HepG2 (cell line): ENCODE data around the gene TLN1. TPM values are rescaled to one million over a fixed set of nuclear protein-coding genes. Genes with fewer than 3 reads are reported as not detected.

Experiments
- ATAC-seq: fragments of 200-7000 bp; cut with Tn5 transposase; 3 replicates; pipeline ENCODE4 v1.9.1; 2020; ENCODE audit warnings: mild to moderate bottlenecking, moderate library complexity
- BruUV-seq: library from RNA; stranded (reverse); fragments of 400-500 nt; replicated peaks from 2 replicates; lab custom pipeline; 2021; lab: Mats Ljungman, UMichigan
- CTCF ChIA-PET: fragments of 300-600 bp; formaldehyde crosslinking; extraction: SDS; loops from one replicate; lab custom pipeline; 2021; ENCODE audit warnings: low total read pairs, inconsistent platforms, low intra/inter-chr PET ratio; lab: Yijun Ruan, JAX
- POLR2A ChIA-PET: fragments of 350-600 bp; sonication (Branson Sonifier 250); formaldehyde crosslinking; loops from one replicate; lab custom pipeline; 2020; ENCODE audit warnings: antibody characterized with exemption, inconsistent platforms; lab: Yijun Ruan, JAX
- DNase-seq: peaks from one replicate; pipeline ENCODE4 v3.0.0-alpha.2; 2015; ENCODE audit warnings: low spot score
- FAIRE-seq: peaks from 3 replicates; lab custom pipeline; 2011; peaks lifted over from hg19 to GRCh38; lab: Jason Lieb, UNC
- H2AFZ ChIP-seq: one replicate; pipeline ENCODE4 v1.6.1; 2011; ENCODE audit warnings: low read length, inconsistent platforms
- H3K27ac ChIP-seq: fragments of 300-600 bp; 3 replicates; pipeline ENCODE4 v1.8.0; 2011; ENCODE audit warnings: mixed run types, mild to moderate bottlenecking, mixed read lengths, low read length, inconsistent platforms; ENCODE audit not compliant: insufficient read depth; ENCODE audit errors: extremely low read length
- H3K27me3 ChIP-seq, 2 experiments: fragments of 200-600 bp in 1 of 2; 2 replicates in 1 of 2; 3 replicates in 1 of 2; pipeline versions ENCODE4 v1.6.0 to v1.8.0; 2011; ENCODE audit warnings: low read length in 2 of 2, mild to moderate bottlenecking in 2 of 2, moderate library complexity in 2 of 2, inconsistent platforms in 1 of 2; ENCODE audit not compliant: insufficient read depth in 2 of 2, control insufficient read depth in 1 of 2
- H3K36me3 ChIP-seq, 2 experiments: fragments of 200-600 bp in 1 of 2; replicated peaks in 1 of 2; 2 replicates in 1 of 2; 3 replicates in 1 of 2; pipeline versions ENCODE4 v1.5.1 to v1.8.0; 2011; ENCODE audit warnings: low read length in 2 of 2, inconsistent platforms in 1 of 2; ENCODE audit not compliant: insufficient read depth in 2 of 2, control insufficient read depth in 1 of 2
- H3K4me1 ChIP-seq: 2 replicates; pipeline ENCODE4 v1.5.1; 2012; ENCODE audit warnings: low read length, inconsistent platforms; ENCODE audit not compliant: insufficient read depth
- H3K4me2 ChIP-seq: 2 replicates; pipeline ENCODE4 v1.6.0; 2011; ENCODE audit warnings: low read depth, low read length, inconsistent platforms
- H3K4me3 ChIP-seq, 3 experiments: fragments of 200-600 bp in 1 of 3; sonication (generic), shearing (Covaris generic) in 1 of 3; replicated peaks in 1 of 3; 2 replicates each; pipeline ENCODE4 v1.5.1; 2011 to 2016; ENCODE audit warnings: low read length in 3 of 3, inconsistent platforms in 2 of 3, low read depth in 2 of 3, mild to moderate bottlenecking in 2 of 3, control low read depth in 1 of 3, mixed read lengths in 1 of 3; ENCODE audit not compliant: insufficient read depth in 1 of 3
- H3K79me2 ChIP-seq: one replicate; pipeline ENCODE4 v1.6.1; 2011; ENCODE audit warnings: low read length, inconsistent platforms; ENCODE audit not compliant: insufficient read depth
- H3K9ac ChIP-seq: 2 replicates; pipeline ENCODE4 v1.6.0; 2011; ENCODE audit warnings: mild to moderate bottlenecking, low read depth, low read length, inconsistent platforms; ENCODE audit not compliant: insufficient read depth
- H3K9me3 ChIP-seq: 2 replicates; pipeline ENCODE4 v1.5.1; 2012; ENCODE audit warnings: mild to moderate bottlenecking, low read length
- H4K20me1 ChIP-seq: 2 replicates; pipeline ENCODE4 v1.6.0; 2011; ENCODE audit warnings: inconsistent platforms, mild to moderate bottlenecking, low read length, moderate library complexity; ENCODE audit not compliant: insufficient read depth
- FIP1L1 ChIP-seq: fragments of 200-400 bp; formaldehyde crosslinking; IDR thresholded peaks from 2 replicates; pipeline ENCODE4 v1.6.1; 2018; ENCODE audit warnings: low read depth, mild to moderate bottlenecking, low read length, moderate library complexity, borderline replicate concordance; ENCODE audit not compliant: insufficient read depth
- GABPA ChIP-seq, 2 experiments: IDR thresholded peaks; 2 replicates each; pipeline ENCODE4 v1.6.1; 2011 to 2016; ENCODE audit warnings: low read depth in 2 of 2, low read length in 1 of 2, missing biosample characterization in 1 of 2, missing genetic modification characterization in 1 of 2
- NBN ChIP-seq: fragments of 450-650 bp; conservative IDR thresholded peaks from 2 replicates; pipeline ENCODE4 v1.6.1; 2017
- ZNF205 ChIP-seq: IDR thresholded peaks from 2 replicates; pipeline ENCODE4 v1.6.1; 2018; ENCODE audit warnings: missing biosample characterization, missing genetic modification reagents
- ZNF33A ChIP-seq: sonication (generic); formaldehyde crosslinking; IDR thresholded peaks from 2 replicates; pipeline ENCODE4 v1.5.1; 2020; ENCODE audit warnings: missing genetic modification reagents, mild to moderate bottlenecking, moderate library complexity, borderline replicate concordance
- ZNF672 ChIP-seq: sonication (generic); formaldehyde crosslinking; IDR thresholded peaks from 2 replicates; pipeline ENCODE4 v1.8.1; 2022; ENCODE audit warnings: missing genetic modification reagents
- ZSCAN30 ChIP-seq: sonication (generic); formaldehyde crosslinking; IDR thresholded peaks from 2 replicates; pipeline ENCODE4 v1.5.0; 2020; ENCODE audit warnings: mild to moderate bottlenecking, missing genetic modification reagents
- WGBS: methylation state at CpG from one replicate; pipeline ENCODE4 v1.1.6; 2017; ENCODE audit warnings: low lambda C conversion rate; 5-methylcytosine and 5-hydroxymethylcytosine counted together
- in situ Hi-C: cut with HindIII; loops from 2 replicates; pipeline ENCODE4 v1.10.0; 2017; ENCODE audit warnings: low pct_unique_long_range_greater_than_20kb; ENCODE audit not compliant: extremely low pct_ligation_motif_present
- intact Hi-C: fragments of 100-400 bp; cut with micrococcal nuclease; formaldehyde crosslinking; loops from one replicate; pipeline ENCODE4 v1.10.0; 2022; ENCODE audit not compliant: unreplicated experiment
- polyA plus RNA-seq, 8 experiments: library from polyadenylated mRNA; depleted of rRNA in 3 of 8; stranded (reverse) in 7 of 8; unstranded in 1 of 8; fragments of >200 nt; fragmentation: Illumina TruSeq in 4 of 8; extraction: Trizol in 4 of 8; gene quantifications; 2 replicates each; pipeline versions ENCODE4 v1.2.1 to v1.2.3, GENCODE V29; 2011 to 2016; ENCODE audit warnings: low read depth in 4 of 8, missing spikeins in 1 of 8, mixed read lengths in 1 of 8; ENCODE audit not compliant: insufficient read depth in 1 of 8
- total RNA-seq, 5 experiments: library from RNA; depleted of rRNA; stranded (reverse); fragments of >200 nt; fragmentation: Illumina TruSeq; extraction: Trizol; gene quantifications; 2 replicates each; pipeline ENCODE4 v1.2.3, GENCODE V29; 2016; ENCODE audit warnings: low read depth in 1 of 5
- TF ChIP-seq, protein P1 (sequence below): IDR thresholded peaks from 2 replicates; pipeline ENCODE4 v1.6.1; 2016; ENCODE audit warnings: low read depth
- TF ChIP-seq, protein P2 (sequence below): sonication (generic); formaldehyde crosslinking; IDR thresholded peaks from 2 replicates; pipeline ENCODE4 v1.4.0; 2020; ENCODE audit warnings: missing genetic modification reagents
- TF ChIP-seq, protein P3 (sequence below): sonication (generic); formaldehyde crosslinking; conservative IDR thresholded peaks from 2 replicates; pipeline ENCODE4 v1.8.0; 2022; ENCODE audit warnings: mild to moderate bottlenecking, moderate library complexity, missing genetic modification reagents
- TF ChIP-seq, protein P4 (sequence below): sonication (generic); formaldehyde crosslinking; IDR thresholded peaks from 2 replicates; pipeline ENCODE4 v1.4.0; 2020; ENCODE audit warnings: missing genetic modification reagents

The TLN1 gene
- total and polyA plus RNA-seq, 2 of the 13 experiments (the other 11 are each of a cell fraction or from before 2014, with no cell fraction given): 35.2 to 51.8 TPM

DNA sequence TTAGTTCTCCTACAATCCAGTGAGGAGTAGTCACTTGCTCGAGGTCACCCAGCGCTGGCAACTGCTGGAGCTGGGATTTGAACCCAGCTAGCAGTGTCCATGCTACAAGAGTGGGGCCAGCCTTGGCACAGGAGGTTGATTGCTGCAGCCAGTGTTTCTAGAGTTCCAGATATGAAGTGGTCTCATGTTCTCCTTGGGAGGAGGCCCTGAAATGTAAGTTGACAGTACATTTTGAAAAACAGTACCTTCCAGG is 73.1 kb downstream of the TLN1 start:
- Histone ChIP-seq H4K20me1 (no peaks in the 10 kb centered on the region), H3K9ac (peak overlapping the region; percentile 98), H3K36me3 (peaks cover 8 to 10% of the 10 kb centered on the region in 2 experiments; a peak in 3 of 5 replicates), H3K4me1 (peaks cover 71% of the 10 kb centered on the region), H3K9me3 (no peaks in the 10 kb centered on the region), H3K4me3 (peak overlapping the region; percentile 66 to 89 (median 85)), H2AFZ (no peak overlapping the region), H3K79me2 (peaks cover 6% of the 10 kb centered on the region), H3K27ac (peak overlapping the region; percentile 100), H3K4me2 (peak overlapping the region; percentile 82), H3K27me3 (no peaks in the 10 kb centered on the region; a peak in 2 of 5 replicates)
- POLR2A ChIA-PET: interaction anchor here (1.1 to 6.3 kb wide), 8 partner anchors 11 to 155 kb away, joined by 3 to 68 read pairs (median 30); partner anchors contain the start of genes CREB3, HINT2, TLN1 and TPM2
- ATAC-seq (peak; percentile 1; the same call in 2 of the 3 replicates), DNase-seq (no peak), FAIRE-seq (no peak)
- in situ Hi-C loops: loop anchor here (10.0 kb wide), 1 partner anchor 544 kb away; the partner anchor contains the start of gene ATOSB
- CTCF ChIA-PET: interaction anchor here (1.7 kb wide), 1 partner anchor 37 kb away, joined by 9 read pairs; no protein-coding TSS in a partner anchor
- BruUV-seq: no TSS peak
- WGBS: no CpG with 5 or more reads among the region's 2 CpGs
- TF ChIP-seq, protein P1, sequence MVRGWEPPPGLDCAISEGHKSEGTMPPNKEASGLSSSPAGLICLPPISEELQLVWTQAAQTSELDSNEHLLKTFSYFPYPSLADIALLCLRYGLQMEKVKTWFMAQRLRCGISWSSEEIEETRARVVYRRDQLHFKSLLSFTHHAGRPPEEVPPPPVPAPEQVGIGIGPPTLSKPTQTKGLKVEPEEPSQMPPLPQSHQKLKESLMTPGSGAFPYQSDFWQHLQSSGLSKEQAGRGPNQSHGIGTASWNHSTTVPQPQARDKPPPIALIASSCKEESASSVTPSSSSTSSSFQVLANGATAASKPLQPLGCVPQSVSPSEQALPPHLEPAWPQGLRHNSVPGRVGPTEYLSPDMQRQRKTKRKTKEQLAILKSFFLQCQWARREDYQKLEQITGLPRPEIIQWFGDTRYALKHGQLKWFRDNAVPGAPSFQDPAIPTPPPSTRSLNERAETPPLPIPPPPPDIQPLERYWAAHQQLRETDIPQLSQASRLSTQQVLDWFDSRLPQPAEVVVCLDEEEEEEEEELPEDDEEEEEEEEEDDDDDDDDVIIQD (CRISPR knock-in tag): peak; percentile 36; the same call in 1 of the 2 replicates
- TF ChIP-seq GABPA (IDR thresholded peaks at IDR 0.05; ENCODE audit: low read depth, low read length): no peak
- TF ChIP-seq GABPA (CRISPR knock-in tag; IDR thresholded peaks at IDR 0.05; ENCODE audit: low read depth): 0 out of 2 replicates have a peak, but pooled peaks have one; percentile 15
- TF ChIP-seq ZNF205 (CRISPR knock-in tag): no peak
- TF ChIP-seq ZNF672: 0 out of 2 replicates have a peak, but pooled peaks have one; percentile 2
- TF ChIP-seq, protein P2, sequence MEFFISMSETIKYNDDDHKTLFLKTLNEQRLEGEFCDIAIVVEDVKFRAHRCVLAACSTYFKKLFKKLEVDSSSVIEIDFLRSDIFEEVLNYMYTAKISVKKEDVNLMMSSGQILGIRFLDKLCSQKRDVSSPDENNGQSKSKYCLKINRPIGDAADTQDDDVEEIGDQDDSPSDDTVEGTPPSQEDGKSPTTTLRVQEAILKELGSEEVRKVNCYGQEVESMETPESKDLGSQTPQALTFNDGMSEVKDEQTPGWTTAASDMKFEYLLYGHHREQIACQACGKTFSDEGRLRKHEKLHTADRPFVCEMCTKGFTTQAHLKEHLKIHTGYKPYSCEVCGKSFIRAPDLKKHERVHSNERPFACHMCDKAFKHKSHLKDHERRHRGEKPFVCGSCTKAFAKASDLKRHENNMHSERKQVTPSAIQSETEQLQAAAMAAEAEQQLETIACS: no peak
- no peak for TF ChIP-seq NBN
- no peak for TF ChIP-seq ZSCAN30 (CRISPR knock-in tag)
- TF ChIP-seq, protein P3, sequence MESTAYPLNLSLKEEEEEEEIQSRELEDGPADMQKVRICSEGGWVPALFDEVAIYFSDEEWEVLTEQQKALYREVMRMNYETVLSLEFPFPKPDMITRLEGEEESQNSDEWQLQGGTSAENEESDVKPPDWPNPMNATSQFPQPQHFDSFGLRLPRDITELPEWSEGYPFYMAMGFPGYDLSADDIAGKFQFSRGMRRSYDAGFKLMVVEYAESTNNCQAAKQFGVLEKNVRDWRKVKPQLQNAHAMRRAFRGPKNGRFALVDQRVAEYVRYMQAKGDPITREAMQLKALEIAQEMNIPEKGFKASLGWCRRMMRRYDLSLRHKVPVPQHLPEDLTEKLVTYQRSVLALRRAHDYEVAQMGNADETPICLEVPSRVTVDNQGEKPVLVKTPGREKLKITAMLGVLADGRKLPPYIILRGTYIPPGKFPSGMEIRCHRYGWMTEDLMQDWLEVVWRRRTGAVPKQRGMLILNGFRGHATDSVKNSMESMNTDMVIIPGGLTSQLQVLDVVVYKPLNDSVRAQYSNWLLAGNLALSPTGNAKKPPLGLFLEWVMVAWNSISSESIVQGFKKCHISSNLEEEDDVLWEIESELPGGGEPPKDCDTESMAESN (CRISPR knock-in tag): no peak
- TF ChIP-seq FIP1L1: no peak
- TF ChIP-seq, protein P4, sequence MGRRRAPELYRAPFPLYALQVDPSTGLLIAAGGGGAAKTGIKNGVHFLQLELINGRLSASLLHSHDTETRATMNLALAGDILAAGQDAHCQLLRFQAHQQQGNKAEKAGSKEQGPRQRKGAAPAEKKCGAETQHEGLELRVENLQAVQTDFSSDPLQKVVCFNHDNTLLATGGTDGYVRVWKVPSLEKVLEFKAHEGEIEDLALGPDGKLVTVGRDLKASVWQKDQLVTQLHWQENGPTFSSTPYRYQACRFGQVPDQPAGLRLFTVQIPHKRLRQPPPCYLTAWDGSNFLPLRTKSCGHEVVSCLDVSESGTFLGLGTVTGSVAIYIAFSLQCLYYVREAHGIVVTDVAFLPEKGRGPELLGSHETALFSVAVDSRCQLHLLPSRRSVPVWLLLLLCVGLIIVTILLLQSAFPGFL: no peak
- TF ChIP-seq ZNF33A (CRISPR knock-in tag): no peak
- intact Hi-C loops: loop anchor here (1.0 kb wide), 3 partner anchors 10 to 90 kb away; partner anchors contain the start of genes CREB3, GBA2, RGP1 and TLN1
